ENCODE data around the gene OSTF1.

Gene OSTF1

GRCh38 chr9:75128535-75128934 lies 40.2 kb downstream of the OSTF1 start:
- no peak for DNase-seq

- no peak for DNase-seq
Measured at GRCh38 chr9:75130172-75130571, 41.9 kb downstream of the OSTF1 start.

GRCh38 chr9:75130621-75131230 lies 42.4 kb downstream of the OSTF1 start:
- DNase-seq: no peak

- DNase-seq: no peak
Measured at GRCh38 chr9:75131700-75132099, 43.4 kb downstream of the OSTF1 start.

GRCh38 chr9:75132244-75132643 lies 43.9 kb downstream of the OSTF1 start:
- no peak for DNase-seq

- DNase-seq: no peak
Measured at GRCh38 chr9:75133396-75133795, 45.1 kb downstream of the OSTF1 start.

GRCh38 chr9:75134495-75134894 lies 46.2 kb downstream of the OSTF1 start:
- DNase-seq: no peak

GRCh38 chr9:75138260-75139040 lies 50.1 kb downstream of the OSTF1 start:
- DNase-seq: no peak

- no peak for DNase-seq
Measured at GRCh38 chr9:75139201-75139600, 50.9 kb downstream of the OSTF1 start.

- DNase-seq: no peak
Measured at GRCh38 chr9:75140261-75140660, 51.9 kb downstream of the OSTF1 start.

- no peak for DNase-seq
Measured at GRCh38 chr9:75142202-75142601, 53.9 kb downstream of the OSTF1 start.

- DNase-seq: no peak
Measured at GRCh38 chr9:75146229-75146628, 57.9 kb downstream of the OSTF1 start.

- no peak for DNase-seq
Measured at GRCh38 chr9:75147638-75148037, 59.3 kb downstream of the OSTF1 start.

- no peak for DNase-seq
Measured at GRCh38 chr9:75148561-75148960, 60.2 kb downstream of the OSTF1 start.

GRCh38 chr9:75149841-75150241 lies 61.5 kb downstream of the OSTF1 start:
- no peak for DNase-seq

- no peak for DNase-seq
Measured at GRCh38 chr9:75150512-75150911, 62.2 kb downstream of the OSTF1 start.

GRCh38 chr9:75152416-75152815 lies 64.1 kb downstream of the OSTF1 start:
- no peak for DNase-seq

GRCh38 chr9:75156858-75157257 lies 68.5 kb downstream of the OSTF1 start:
- no peak for DNase-seq

GRCh38 chr9:75161116-75161857 lies 73.0 kb downstream of the OSTF1 start:
- no peak for DNase-seq

GRCh38 chr9:75163764-75164163 lies 75.5 kb downstream of the OSTF1 start:
- no peak for DNase-seq

GRCh38 chr9:75164573-75164972 lies 76.3 kb downstream of the OSTF1 start:
- no peak for DNase-seq

GRCh38 chr9:75167281-75167680 lies 79.0 kb downstream of the OSTF1 start:
- DNase-seq: no peak

GRCh38 chr9:75168270-75169178 lies 80.2 kb downstream of the OSTF1 start:
- no peak for DNase-seq
